HG03342 (cell line): ENCODE measurements around the gene SEM1.
"Not testable (repeated sequence)": the region's sequence is repeated elsewhere in the genome, so short reads cannot be mapped to it uniquely, and the experiment has no call there.

Source experiments
- ATAC-seq: cut with Tn5 transposase; IDR thresholded peaks from one replicate; pipeline ENCODE4 v1.9.1; 2021; ENCODE audit warnings: mild to moderate bottlenecking, moderate library complexity; ENCODE audit not compliant: unreplicated experiment

SEM1 gene

DNA sequence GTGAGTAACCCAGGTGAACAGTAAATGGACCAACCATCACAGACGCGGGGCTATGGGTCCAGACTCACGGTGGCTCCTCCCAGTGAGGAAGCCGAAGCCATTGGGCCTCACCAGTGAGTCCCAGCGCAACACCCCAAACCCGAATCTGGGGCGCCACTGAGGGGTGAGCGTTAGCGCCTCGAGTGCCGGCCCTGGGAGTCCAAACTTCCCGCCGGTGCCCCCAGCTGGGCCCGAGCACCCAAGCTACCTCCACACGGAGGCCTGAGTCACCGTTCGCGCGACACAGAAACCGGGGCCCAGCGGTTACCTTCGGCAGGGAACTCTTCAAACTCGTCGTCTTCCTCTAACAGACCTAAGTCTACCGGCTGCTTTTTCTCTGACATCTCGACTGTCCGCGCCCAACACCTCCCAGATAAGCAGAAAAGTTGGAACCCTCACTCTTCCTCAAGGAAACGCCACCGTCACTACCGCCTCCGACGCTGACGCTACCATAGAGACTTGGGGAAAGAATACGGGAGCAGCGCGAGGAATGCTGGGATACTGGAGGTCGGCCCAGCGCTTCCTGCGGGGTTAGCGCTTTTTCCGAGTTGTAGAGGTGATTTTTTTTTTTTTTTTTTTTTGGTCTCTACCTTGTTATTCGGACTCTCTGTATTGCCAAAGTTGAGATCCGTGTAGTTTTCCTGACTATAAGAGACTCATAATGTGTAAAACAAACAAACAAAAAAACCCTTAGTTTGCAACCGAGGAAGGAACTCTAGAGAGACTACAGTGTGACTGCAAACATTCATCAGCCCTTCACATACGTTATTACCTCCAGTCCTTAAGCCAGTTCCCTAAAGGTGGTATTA is at the start of gene SEM1:
TSS of gene SEM1 (minus strand) at position 466 of the 848 bp plus-strand sequence. CDS start at position 383, 83 bp downstream.
- peak; percentile 83 for ATAC-seq

DNA sequence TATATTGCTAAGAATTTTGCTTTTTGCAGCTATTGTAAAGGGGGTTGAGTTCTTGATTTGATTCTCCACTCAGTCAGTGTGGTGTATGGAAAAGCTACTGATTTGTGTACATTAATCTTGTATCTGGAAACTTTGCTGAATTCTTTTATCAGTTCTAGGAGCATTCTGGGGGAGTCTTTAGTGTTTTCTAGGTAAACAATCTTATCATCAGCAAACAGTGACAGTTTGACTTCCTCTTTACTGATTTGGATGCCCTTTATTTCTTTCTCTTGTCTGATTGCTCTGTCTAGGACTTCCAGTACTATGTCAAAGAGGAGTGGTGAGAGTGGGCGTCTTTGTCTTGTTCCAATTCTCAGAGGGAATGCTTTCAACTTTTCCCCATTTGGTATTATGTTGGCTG is 48.2 kb upstream of the SEM1 start:
- ATAC-seq, result not testable (repeated sequence)

DNA sequence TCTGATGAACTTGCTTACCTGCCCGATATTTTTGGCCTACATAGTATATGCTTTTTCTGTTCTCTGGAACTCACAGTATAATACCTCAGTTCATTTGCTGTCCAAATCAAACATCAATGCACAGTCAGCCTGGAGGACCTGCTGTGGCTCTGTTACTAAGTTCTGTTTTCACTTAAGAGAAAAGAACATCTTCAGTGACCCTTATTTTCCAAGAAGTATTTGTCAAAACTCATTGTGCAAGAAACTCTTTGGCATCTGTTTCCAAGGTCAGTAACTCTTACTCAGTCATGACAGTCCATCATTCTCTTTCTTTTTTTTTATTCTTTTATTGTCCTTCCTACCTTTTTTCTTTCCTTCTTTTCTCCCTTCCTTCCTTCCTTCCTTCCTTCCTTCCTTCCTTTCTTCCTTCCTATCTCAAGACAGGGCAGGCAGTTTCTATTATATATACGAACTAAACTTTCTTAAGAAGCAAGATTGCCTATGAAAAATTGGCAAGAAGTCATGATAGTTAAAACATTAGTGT is 37.8 kb upstream of the SEM1 start:
- ATAC-seq, result no peak

DNA sequence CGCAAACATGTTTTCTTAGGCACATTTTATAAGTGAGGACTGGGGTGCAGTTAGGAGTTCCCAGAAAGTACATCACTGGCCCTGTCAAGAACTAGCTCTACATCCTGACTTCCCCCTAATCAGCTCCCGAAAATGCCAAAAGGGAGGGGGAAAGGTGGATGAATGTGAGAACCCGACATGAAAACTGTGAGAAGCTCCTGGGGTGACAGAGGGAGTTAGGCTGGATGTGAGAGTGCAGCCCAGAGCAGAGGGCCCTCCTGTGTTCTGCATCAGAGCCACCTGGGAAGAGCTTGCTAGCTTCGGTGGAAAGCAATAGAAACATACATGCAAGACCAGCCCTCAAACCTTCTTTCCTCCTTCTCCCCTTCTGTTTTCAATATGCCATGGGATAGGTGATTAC is 30.5 kb upstream of the SEM1 start:
- no peak for ATAC-seq

DNA sequence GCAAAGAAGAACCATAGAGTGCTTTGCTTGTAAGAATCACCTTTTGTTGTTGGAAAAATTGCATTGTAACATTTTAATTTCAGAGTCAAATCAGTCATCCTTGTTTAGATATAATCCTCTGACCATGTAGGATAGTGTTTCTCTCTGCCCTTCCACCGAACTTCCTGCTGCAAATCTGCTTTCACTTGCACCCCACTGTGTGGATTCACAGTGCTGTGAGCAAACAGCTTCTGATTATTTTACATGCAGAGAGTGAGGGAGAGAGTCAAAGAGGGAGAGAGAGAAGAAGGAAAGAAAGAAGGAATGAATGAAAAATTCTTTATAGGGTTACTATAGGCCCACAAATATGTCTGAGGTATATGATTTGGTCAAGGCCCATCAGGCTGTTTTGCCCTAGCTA is 30.0 kb upstream of the SEM1 start:
- ATAC-seq, result no peak

DNA sequence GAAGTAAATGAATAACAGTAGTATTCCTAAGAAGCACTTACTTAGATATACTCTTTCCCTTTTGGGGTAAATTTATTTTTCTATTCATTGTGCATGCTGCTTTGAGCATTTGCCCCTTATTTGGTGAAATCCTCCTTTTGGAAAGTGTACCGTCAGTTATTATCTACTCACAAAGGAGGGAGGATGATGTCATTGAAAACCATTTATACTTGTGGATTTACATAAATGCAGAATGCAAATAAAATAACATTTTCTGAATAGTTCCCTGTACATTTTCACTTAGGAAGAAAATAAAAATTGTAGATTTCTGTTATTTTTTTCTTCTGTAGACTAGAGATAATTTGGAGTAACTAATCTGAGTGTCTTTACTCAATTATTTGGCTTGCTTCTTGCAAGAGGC is 29.5 kb upstream of the SEM1 start:
- ATAC-seq, result no peak

DNA sequence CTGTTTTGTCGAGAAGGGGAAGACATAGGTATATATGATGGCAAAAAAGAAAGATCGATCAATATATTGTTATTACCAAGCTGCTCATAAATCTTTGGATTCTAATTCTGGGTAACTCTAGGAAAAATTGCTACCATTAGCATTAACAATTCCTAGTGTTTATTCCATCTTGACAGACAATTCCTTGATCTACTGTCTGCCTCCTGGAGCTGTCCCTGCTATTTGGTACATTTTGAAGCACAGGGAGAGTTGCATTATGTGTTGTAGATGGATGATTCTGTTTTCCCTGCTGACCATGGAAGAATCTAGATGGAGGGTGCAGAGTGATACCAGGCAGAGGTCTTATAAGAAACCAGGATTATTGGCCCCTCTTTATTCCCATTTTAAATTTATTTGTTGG is 29.1 kb upstream of the SEM1 start:
- no peak for ATAC-seq

DNA sequence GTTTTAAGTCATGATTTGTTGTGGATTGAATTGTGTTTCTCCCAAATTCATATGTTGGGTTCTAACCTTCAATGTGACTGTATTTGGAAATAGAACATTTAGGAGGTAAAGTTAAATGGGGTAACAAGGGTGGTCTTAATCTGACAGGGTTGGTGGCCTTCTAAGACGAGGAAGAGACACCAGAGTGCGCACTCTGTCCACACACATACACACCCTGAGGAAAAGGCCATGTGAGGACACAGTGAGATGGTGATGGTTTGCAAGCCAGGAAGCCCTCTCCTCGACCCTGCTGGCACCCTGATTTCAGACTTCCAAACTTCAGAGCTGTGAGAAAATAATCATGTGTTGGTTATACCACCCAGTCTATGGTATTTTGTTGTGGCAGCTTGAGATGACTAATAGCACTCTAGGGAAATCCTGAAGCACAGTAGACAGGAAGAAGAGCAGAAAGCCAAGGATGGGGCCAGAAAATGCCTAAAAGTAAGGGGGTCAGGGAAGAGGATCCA is 28.0 kb upstream of the SEM1 start:
- ATAC-seq, result no peak

DNA sequence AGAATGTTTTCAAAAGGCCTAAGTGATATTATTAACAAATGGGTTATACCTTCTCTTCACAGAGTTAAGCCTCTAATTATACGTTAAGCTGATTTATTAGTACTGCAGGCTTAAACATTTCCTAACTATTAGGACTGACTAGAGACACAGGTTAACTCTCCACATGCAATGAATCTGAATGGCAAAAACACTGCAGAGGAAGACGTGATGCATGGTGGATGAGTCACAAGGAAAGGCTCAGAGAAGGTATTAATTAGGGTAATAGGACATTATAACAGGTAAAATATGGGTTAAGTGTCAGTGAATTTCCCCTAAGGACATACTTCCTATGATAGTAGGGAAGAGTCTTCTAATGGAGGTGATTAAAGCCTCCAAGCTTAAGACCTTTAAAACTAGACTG is 24.7 kb upstream of the SEM1 start:
- ATAC-seq, result no peak

DNA sequence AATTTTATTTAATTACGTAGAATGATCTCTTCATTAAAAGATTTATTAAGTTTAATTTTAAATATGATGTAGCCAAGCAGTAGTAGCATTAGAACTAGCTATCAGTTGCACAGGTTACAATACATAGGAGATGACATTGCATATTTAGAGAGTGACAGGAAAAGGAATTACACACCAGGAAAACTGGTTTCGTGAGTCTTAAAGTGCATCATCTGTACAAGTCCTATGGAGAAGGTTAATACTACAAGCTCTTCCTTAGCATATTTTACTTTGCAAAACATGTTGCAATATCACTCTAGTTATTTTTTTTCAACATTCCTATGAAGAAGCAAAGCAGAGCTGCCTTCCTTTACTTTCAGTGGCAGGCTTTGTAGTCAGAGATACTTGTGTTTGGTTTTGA is 20.2 kb upstream of the SEM1 start:
- no peak for ATAC-seq

DNA sequence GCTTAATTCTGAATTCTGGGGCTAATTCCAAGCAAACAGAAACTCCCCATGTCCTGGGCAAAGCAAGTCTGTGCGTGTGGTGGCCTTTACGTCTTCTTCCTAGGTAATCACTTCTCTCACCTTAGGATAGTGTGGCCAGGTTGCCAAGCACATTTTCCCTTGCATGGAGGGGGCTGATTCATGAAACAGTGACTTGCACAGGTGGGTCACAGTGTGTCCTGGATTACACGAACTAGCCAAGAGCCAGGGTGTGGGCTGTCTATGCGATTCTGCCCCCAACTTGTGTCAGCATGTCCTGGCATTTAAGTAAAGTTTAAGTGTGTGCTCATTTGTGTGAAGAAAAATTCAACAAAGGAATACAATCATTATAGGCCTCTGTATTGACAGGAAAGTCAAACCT is 18.5 kb upstream of the SEM1 start:
- ATAC-seq, result no peak

DNA sequence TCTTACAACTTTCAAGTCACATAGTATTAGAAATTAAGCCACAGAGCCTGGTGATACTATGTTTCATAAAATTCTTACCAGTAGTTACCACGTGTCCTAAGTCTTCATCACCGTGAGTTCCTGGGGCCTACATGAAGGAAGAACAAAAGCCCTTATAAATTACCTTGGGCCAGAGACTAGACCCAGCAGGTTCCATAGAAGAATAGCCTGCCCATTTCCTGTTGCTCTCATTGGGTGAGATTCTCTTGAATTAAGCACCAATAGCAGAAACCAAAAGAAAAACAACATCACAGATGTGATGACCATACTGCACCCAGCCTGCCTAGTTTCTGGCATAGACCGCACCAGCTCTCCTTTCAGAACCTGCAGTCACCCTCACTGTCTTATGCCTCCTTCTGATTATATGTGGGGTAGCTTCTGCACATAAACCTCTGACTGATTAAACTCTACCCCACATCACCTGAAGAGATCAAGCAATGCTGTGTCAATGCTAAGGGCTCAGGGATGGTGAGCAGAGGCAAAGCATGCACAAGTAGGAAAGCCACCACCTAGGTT is 18.0 kb upstream of the SEM1 start:
- ATAC-seq, result no peak

DNA sequence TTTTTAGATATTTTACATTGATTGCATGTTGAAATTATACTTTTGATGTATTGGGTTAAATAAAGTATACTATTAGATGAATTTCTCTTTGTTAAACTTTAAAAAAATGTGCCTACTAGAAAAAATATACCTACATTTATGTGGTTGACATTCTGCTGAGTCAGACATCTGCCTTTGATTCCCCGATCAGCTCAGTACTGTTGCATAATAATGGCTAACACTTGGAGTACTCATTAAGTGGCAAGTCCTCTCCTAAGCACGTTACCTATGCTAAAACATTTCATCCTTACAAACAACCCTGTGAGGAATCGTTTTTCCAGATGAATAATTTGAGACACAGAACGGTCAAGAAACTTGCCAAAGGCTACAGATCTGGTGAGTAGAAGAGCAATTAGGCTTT is 14.0 kb upstream of the SEM1 start:
- no peak for ATAC-seq

DNA sequence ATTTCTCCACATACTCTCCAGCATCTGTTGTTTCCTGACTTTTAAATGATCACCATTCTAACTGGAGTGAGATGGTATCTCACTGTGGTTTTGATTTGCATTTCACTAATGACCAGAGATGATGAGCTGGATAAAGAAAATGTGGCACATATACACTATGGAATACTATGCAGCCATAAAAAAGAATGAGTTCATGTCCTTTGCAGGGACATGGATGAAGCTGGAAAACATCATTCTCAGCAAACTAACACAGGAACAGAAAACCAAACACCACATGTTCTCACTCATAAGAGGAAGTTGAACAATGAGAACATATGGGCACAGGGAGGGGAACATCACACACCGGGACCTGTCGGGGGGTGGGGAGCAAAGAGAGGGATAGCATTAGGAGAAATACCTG is 13.3 kb upstream of the SEM1 start:
- not testable (repeated sequence) for ATAC-seq

DNA sequence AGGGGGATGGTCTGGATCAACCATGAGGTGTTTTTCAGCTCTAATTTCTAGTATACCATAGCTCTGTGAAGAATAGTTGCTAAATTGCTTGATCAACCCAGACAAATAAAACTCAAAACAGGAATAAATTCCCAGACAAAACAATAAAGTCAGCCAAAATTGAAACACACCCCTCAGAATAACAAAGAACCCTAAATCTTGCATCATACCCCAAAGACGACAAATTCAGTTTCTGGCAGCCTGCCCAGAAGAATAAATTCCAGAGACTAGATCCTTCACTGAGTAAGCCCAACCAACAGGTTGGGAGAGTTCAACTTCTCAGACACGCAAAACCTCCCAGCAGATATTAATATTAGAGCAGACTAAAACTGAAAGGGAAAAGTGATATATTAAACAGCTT is 11.2 kb upstream of the SEM1 start:
- ATAC-seq, result no peak

DNA sequence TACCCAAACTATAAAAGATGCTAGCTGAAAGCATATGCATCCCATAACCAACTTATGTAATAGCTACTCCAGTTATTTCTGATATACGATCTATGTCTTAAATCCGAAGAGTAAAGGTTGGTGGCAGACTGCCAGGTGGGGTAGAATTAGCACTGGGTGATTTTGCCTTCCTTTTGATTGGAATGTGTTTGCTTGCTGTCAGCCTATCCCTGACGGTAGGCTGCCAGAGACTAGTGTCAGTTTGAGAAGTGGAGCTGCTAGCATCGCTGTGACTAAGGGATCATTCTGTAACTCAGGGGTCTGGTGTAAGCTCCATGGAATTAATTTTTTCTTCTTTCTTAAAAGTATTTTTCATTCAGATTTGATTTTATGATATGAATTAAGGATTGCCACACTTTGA is 9.5 kb upstream of the SEM1 start:
- no peak for ATAC-seq

DNA sequence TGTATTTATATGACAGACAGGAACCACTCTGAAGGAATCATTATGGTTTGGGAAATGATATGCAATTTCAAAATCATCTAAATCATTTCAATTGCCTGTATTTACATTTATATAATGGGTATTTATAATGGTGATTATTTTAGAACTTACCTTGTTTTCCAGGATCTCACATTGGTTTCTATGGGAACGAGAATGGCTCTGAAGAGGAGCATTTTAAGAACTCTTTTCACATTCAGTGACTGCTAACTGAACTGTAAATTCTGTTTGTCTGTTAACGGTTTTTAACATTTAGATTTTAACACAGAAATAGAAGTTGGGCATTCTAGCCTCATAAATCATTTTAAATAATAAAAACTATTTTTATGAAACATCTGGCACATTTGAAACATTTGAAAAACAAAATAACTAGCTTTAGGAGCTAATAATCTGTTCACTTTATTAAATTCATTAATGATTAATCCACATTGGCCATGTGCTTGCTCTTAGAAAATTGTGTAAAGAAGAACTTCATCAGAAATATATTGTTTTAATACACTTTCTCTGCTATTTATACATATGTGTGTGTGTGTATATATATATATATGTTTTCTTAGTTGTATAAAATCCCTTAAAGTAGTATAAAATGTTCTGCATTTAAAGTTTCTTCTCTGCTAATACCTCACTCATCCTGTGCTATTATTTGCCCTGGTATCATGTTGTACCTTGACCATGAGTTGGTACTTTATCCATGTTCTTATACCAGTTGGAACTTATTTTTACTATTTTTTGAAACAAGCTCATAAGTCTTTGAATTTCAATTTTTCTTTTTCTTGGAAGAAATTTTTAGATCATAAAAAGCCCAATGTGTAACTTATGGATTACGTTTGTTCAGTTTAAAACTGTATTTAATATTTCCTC is 8.7 kb upstream of the SEM1 start:
- no peak for ATAC-seq

DNA sequence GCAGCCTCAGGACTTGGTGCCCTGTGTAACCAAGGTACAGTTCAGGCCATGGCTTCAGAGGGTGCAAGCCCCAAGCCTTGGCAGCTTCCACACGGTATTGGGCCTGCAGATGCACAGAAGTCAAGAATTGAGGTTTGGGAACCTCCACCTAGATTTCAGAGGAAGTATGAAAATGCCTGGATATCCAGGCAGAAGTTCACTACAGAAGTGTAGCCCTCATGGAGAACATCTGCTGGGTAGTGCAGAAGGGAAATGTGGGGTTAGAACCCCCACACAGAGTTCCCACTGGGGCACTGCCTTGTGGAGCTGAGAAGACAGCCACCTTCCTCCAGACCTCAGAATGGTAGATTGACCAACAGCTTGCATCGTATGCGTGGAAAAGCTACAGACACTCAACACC is 3.4 kb upstream of the SEM1 start:
- ATAC-seq, result no peak

DNA sequence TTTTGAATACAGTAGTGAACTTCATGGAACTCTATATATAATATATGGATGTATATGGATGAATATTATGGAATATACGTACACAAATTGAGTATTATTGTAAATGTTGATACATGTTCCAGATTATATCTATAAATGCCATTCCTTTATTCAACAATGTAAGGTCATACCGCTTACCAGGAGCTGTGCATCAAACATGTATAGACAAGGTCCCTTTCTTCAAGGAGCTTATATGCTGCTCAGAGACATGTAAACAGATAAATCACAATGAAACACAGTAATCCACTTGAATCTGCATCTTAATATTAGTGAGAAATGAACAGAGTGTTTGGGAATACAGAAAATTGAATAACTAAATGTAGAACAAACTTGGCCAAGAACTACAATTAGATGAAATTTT is 898 bp upstream of the SEM1 start:
- no peak for ATAC-seq

DNA sequence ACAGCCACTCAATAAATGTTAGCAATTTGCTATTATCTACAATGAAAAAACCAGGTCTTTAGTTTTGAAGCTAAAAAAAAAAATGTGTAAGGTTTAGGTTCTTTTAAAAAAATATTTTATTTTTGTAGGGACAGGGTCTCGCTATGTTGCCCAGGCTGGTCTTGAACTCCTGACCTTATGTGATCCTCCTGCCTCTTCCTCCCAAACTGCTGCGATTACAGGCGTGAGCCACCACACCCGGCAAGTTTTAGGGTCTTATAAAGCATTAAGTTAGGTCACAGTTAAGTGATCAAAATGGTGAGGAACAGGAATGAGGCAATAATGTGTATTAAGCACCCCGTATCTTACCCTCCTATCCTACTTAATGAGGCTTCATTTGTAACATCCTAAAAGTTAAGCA is 774 bp downstream of the SEM1 start:
- ATAC-seq, result peak; percentile 5
